HEK293 (cell line): Measurements from ENCODE around the gene SEC61A2.

Source experiments
- BCL11A ChIP-seq: fragments of 450-650 bp; formaldehyde crosslinking; IDR thresholded peaks from 2 replicates; pipeline ENCODE4 v1.5.1; 2016; ENCODE audit warnings: low read depth, missing biosample characterization, missing genetic modification characterization
- EGR2 ChIP-seq: fragments of 450-650 bp; formaldehyde crosslinking; IDR thresholded peaks from 2 replicates; pipeline ENCODE4 v1.5.1; 2016; ENCODE audit warnings: low read depth, missing biosample characterization, missing genetic modification characterization
- GFI1B ChIP-seq: fragments of 450-650 bp; formaldehyde crosslinking; IDR thresholded peaks from 2 replicates; pipeline ENCODE4 v1.5.1; 2016; ENCODE audit warnings: missing biosample characterization, missing genetic modification characterization
- HOXD13 ChIP-seq: sonication (generic); formaldehyde crosslinking; IDR thresholded peaks from 2 replicates; pipeline ENCODE4 v1.8.0; 2022; ENCODE audit warnings: missing genetic modification reagents, borderline replicate concordance
- MZF1 ChIP-seq: fragments of 450-650 bp; formaldehyde crosslinking; IDR thresholded peaks from 2 replicates; pipeline ENCODE4 v1.5.1; 2017; ENCODE audit warnings: missing biosample characterization, missing genetic modification characterization, borderline replicate concordance
- PRDM1 ChIP-seq: fragments of 450-650 bp; formaldehyde crosslinking; IDR thresholded peaks from 2 replicates; pipeline ENCODE4; 2016; ENCODE audit warnings: missing biosample characterization, missing genetic modification characterization
- SP2 ChIP-seq: fragments of 450-650 bp; formaldehyde crosslinking; IDR thresholded peaks from 2 replicates; pipeline ENCODE4 v1.5.1; 2016; ENCODE audit warnings: missing biosample characterization, missing genetic modification characterization
- ZNF121 ChIP-seq: fragments of 450-650 bp; formaldehyde crosslinking; IDR thresholded peaks from 2 replicates; pipeline ENCODE4 v1.5.1; 2016; ENCODE audit warnings: missing biosample characterization, missing genetic modification characterization
- ZNF214 ChIP-seq: fragments of 450-650 bp; formaldehyde crosslinking; IDR thresholded peaks from 2 replicates; pipeline ENCODE4 v1.5.1; 2017; ENCODE audit warnings: missing biosample characterization, mild to moderate bottlenecking, missing genetic modification characterization, borderline replicate concordance
- ZNF223 ChIP-seq: fragments of 450-650 bp; formaldehyde crosslinking; IDR thresholded peaks from 2 replicates; pipeline ENCODE4 v1.5.1; 2016; ENCODE audit warnings: missing biosample characterization, missing genetic modification characterization
- ZNF292 ChIP-seq: fragments of 450-650 bp; formaldehyde crosslinking; IDR thresholded peaks from 2 replicates; pipeline ENCODE4 v1.5.1; 2016; ENCODE audit warnings: low read depth, missing biosample characterization, missing genetic modification characterization, borderline replicate concordance
- ZNF366 ChIP-seq: fragments of 450-650 bp; formaldehyde crosslinking; conservative IDR thresholded peaks from 2 replicates; pipeline ENCODE4 v1.5.1; 2016; ENCODE audit warnings: missing biosample characterization, missing genetic modification characterization
- ZNF404 ChIP-seq: fragments of 450-650 bp; formaldehyde crosslinking; IDR thresholded peaks from 2 replicates; pipeline ENCODE4 v1.5.1; 2017; ENCODE audit warnings: missing biosample characterization, missing genetic modification characterization
- ZNF473 ChIP-seq: fragments of 450-650 bp; formaldehyde crosslinking; IDR thresholded peaks from 2 replicates; pipeline ENCODE4 v1.5.1; 2017; ENCODE audit warnings: missing biosample characterization, missing genetic modification characterization
- ZNF501 ChIP-seq: fragments of 450-650 bp; formaldehyde crosslinking; IDR thresholded peaks from 2 replicates; pipeline ENCODE4 v1.5.1; 2016; ENCODE audit warnings: missing biosample characterization, missing genetic modification characterization
- ZNF514 ChIP-seq: fragments of 450-650 bp; formaldehyde crosslinking; IDR thresholded peaks from 2 replicates; pipeline ENCODE4 v1.5.1; 2016; ENCODE audit warnings: missing biosample characterization, missing genetic modification characterization
- ZNF548 ChIP-seq: fragments of 450-650 bp; formaldehyde crosslinking; IDR thresholded peaks from 2 replicates; pipeline ENCODE4 v1.5.1; 2016; ENCODE audit warnings: missing biosample characterization, missing genetic modification characterization
- ZNF571 ChIP-seq: fragments of 450-650 bp; formaldehyde crosslinking; IDR thresholded peaks from 2 replicates; pipeline ENCODE4 v1.5.0; 2017; ENCODE audit warnings: missing biosample characterization, missing genetic modification characterization
- ZNF654 ChIP-seq: fragments of 450-650 bp; formaldehyde crosslinking; IDR thresholded peaks from 2 replicates; pipeline ENCODE4 v1.5.1; 2016; ENCODE audit warnings: low read depth, missing biosample characterization, missing genetic modification characterization
- ZNF707 ChIP-seq: fragments of 450-650 bp; formaldehyde crosslinking; IDR thresholded peaks from 2 replicates; pipeline ENCODE4 v1.5.1; 2016; ENCODE audit warnings: missing biosample characterization, missing genetic modification characterization
- ZNF747 ChIP-seq: fragments of 450-650 bp; formaldehyde crosslinking; IDR thresholded peaks from 2 replicates; pipeline ENCODE4 v1.5.1; 2016; ENCODE audit warnings: missing biosample characterization, missing genetic modification characterization
- ZNF843 ChIP-seq: fragments of 450-650 bp; formaldehyde crosslinking; IDR thresholded peaks from 2 replicates; pipeline ENCODE4 v1.5.1; 2016; ENCODE audit warnings: missing biosample characterization, missing genetic modification characterization
- ZSCAN30 ChIP-seq: fragments of 450-650 bp; IDR thresholded peaks from 2 replicates; pipeline ENCODE4 v1.5.1; 2018; ENCODE audit warnings: missing biosample characterization, mild to moderate bottlenecking, missing genetic modification characterization, moderate library complexity
- ZXDB ChIP-seq: fragments of 450-650 bp; formaldehyde crosslinking; IDR thresholded peaks from 2 replicates; pipeline ENCODE4 v1.5.1; 2016; ENCODE audit warnings: missing biosample characterization, missing genetic modification characterization
- TF ChIP-seq, protein P1 (sequence below): fragments of 450-650 bp; formaldehyde crosslinking; IDR thresholded peaks from 2 replicates; pipeline ENCODE4 v1.5.1; 2016; ENCODE audit warnings: missing biosample characterization, missing genetic modification characterization
- TF ChIP-seq, protein P2 (sequence below): fragments of 450-650 bp; formaldehyde crosslinking; IDR thresholded peaks from 2 replicates; pipeline ENCODE4 v1.5.1; 2017; ENCODE audit warnings: missing biosample characterization, missing genetic modification characterization
- TF ChIP-seq, protein P3 (sequence below): fragments of 450-650 bp; formaldehyde crosslinking; IDR thresholded peaks from 2 replicates; pipeline ENCODE4 v1.5.1; 2017; ENCODE audit warnings: missing biosample characterization, missing genetic modification characterization
- TF ChIP-seq, protein P4 (sequence below): fragments of 450-650 bp; formaldehyde crosslinking; IDR thresholded peaks from 2 replicates; pipeline ENCODE4 v1.5.1; 2016; ENCODE audit warnings: missing biosample characterization, missing genetic modification characterization
- TF ChIP-seq, protein P5 (sequence below): fragments of 450-650 bp; IDR thresholded peaks from 2 replicates; pipeline ENCODE4 v1.5.1; 2018; ENCODE audit warnings: missing biosample characterization, missing genetic modification characterization
- TF ChIP-seq, protein P6 (sequence below): fragments of 450-650 bp; formaldehyde crosslinking; IDR thresholded peaks from 2 replicates; pipeline ENCODE4 v1.5.1; 2016; ENCODE audit warnings: missing biosample characterization, missing genetic modification characterization
- TF ChIP-seq, protein P7 (sequence below): fragments of 450-650 bp; formaldehyde crosslinking; IDR thresholded peaks from 2 replicates; pipeline ENCODE4 v1.5.1; 2016; ENCODE audit warnings: missing biosample characterization, missing genetic modification characterization

Gene SEC61A2

DNA sequence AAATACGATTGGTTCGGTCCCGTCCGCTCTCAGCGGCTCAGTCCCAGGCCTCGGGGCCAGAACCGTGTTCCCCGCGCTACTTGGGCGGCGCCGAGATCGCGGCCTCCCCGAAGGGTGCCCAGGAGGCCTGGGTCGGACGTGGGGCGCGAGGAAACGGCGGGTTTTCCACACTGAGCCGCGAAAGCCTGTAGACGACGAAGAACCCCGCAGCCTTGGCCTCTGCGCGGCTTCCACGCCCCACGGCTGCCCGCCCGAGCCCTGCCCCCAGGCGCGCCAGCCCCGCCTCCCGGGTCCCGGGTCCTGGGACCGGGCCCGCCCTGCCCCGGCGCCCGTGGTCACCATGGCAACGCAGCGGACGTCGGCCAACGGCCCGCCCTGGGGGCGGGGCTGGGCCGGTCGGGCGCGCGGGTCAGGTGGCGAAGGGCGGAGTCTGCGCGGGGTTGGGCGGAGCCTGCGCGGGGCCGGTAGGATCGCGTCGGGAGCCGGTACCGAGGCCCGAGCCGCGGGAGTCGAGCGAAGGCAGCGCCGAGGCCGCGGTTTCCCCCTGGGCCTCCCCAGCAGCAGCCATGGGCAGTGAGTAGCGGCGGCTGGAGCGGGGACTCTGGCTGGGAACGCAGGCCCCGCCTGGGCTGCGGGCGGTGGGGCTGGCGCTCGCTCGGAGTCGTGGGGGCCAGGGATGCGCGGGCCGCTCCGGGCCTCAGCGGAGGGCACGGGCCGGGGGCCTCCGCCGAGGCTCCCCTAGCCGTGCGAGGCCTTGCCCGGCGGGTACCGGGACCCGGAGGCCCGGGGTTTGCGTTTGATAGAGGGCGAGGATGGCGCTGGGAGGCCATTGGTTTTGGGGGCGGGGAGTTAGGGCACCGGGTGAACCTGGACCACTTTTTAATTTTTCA, at the start of gene SEC61A2 (continued):
- no peak for TF ChIP-seq ZNF214 (tag by site-specific recombination)
- TF ChIP-seq, protein P1, sequence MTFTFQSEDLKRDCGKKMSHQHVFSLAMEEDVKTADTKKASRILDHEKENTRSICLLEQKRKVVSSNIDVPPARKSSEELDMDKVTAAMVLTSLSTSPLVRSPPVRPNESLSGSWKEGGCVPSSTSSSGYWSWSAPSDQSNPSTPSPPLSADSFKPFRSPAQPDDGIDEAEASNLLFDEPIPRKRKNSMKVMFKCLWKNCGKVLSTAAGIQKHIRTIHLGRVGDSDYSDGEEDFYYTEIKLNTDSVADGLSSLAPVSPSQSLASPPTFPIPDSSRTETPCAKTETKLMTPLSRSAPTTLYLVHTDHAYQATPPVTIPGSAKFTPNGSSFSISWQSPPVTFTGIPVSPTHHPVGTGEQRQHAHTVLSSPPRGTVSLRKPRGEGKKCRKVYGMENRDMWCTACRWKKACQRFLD, result no peak
- TF ChIP-seq, protein P2, sequence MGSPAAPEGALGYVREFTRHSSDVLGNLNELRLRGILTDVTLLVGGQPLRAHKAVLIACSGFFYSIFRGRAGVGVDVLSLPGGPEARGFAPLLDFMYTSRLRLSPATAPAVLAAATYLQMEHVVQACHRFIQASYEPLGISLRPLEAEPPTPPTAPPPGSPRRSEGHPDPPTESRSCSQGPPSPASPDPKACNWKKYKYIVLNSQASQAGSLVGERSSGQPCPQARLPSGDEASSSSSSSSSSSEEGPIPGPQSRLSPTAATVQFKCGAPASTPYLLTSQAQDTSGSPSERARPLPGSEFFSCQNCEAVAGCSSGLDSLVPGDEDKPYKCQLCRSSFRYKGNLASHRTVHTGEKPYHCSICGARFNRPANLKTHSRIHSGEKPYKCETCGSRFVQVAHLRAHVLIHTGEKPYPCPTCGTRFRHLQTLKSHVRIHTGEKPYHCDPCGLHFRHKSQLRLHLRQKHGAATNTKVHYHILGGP (tag by site-specific recombination), result no peak
- TF ChIP-seq ZNF747, result no peak
- no peak for TF ChIP-seq ZNF366
- TF ChIP-seq, protein P3, sequence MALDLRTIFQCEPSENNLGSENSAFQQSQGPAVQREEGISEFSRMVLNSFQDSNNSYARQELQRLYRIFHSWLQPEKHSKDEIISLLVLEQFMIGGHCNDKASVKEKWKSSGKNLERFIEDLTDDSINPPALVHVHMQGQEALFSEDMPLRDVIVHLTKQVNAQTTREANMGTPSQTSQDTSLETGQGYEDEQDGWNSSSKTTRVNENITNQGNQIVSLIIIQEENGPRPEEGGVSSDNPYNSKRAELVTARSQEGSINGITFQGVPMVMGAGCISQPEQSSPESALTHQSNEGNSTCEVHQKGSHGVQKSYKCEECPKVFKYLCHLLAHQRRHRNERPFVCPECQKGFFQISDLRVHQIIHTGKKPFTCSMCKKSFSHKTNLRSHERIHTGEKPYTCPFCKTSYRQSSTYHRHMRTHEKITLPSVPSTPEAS (tag by site-specific recombination), result no peak
- TF ChIP-seq ZNF654, result no peak
- TF ChIP-seq ZNF292 (tag by site-specific recombination), result no peak
- TF ChIP-seq GFI1B, result no peak
- no peak for TF ChIP-seq HOXD13 (CRISPR knock-in tag)
- no peak; the same call in 1 of the 2 replicates for TF ChIP-seq ZNF501 (tag by site-specific recombination)
- TF ChIP-seq ZNF571 (tag by site-specific recombination), result no peak
- TF ChIP-seq SP2 (tag by site-specific recombination), result peak; percentile 62
- no peak for TF ChIP-seq MZF1 (tag by site-specific recombination)
- TF ChIP-seq, protein P4, sequence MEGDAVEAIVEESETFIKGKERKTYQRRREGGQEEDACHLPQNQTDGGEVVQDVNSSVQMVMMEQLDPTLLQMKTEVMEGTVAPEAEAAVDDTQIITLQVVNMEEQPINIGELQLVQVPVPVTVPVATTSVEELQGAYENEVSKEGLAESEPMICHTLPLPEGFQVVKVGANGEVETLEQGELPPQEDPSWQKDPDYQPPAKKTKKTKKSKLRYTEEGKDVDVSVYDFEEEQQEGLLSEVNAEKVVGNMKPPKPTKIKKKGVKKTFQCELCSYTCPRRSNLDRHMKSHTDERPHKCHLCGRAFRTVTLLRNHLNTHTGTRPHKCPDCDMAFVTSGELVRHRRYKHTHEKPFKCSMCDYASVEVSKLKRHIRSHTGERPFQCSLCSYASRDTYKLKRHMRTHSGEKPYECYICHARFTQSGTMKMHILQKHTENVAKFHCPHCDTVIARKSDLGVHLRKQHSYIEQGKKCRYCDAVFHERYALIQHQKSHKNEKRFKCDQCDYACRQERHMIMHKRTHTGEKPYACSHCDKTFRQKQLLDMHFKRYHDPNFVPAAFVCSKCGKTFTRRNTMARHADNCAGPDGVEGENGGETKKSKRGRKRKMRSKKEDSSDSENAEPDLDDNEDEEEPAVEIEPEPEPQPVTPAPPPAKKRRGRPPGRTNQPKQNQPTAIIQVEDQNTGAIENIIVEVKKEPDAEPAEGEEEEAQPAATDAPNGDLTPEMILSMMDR, result no peak
- TF ChIP-seq, protein P5, sequence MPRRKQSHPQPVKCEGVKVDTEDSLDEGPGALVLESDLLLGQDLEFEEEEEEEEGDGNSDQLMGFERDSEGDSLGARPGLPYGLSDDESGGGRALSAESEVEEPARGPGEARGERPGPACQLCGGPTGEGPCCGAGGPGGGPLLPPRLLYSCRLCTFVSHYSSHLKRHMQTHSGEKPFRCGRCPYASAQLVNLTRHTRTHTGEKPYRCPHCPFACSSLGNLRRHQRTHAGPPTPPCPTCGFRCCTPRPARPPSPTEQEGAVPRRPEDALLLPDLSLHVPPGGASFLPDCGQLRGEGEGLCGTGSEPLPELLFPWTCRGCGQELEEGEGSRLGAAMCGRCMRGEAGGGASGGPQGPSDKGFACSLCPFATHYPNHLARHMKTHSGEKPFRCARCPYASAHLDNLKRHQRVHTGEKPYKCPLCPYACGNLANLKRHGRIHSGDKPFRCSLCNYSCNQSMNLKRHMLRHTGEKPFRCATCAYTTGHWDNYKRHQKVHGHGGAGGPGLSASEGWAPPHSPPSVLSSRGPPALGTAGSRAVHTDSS (tag by site-specific recombination), result no peak
- TF ChIP-seq ZNF121 (tag by site-specific recombination), result no peak
- no peak for TF ChIP-seq ZNF223 (tag by site-specific recombination)
- TF ChIP-seq, protein P6, sequence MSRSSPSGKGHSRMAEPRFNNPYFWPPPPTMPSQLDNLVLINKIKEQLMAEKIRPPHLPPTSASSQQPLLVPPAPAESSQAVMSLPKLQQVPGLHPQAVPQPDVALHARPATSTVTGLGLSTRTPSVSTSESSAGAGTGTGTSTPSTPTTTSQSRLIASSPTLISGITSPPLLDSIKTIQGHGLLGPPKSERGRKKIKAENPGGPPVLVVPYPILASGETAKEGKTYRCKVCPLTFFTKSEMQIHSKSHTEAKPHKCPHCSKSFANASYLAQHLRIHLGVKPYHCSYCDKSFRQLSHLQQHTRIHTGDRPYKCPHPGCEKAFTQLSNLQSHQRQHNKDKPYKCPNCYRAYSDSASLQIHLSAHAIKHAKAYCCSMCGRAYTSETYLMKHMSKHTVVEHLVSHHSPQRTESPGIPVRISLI (tag by site-specific recombination), result peak; percentile 6; the same call in 1 of the 2 replicates
- TF ChIP-seq EGR2, result no peak
- TF ChIP-seq ZNF843 (tag by site-specific recombination), result no peak; the same call in 1 of the 2 replicates
- TF ChIP-seq ZNF473 (tag by site-specific recombination), result no peak
- TF ChIP-seq PRDM1 (tag by site-specific recombination), result no peak
- no peak for TF ChIP-seq ZNF514
- TF ChIP-seq ZSCAN30 (tag by site-specific recombination), result peak; percentile 55; the same call in 1 of the 2 replicates
- TF ChIP-seq ZNF404, result no peak
- no peak for TF ChIP-seq BCL11A
- no peak for TF ChIP-seq ZXDB
- TF ChIP-seq ZNF548 (tag by site-specific recombination), result no peak
- TF ChIP-seq, protein P7, sequence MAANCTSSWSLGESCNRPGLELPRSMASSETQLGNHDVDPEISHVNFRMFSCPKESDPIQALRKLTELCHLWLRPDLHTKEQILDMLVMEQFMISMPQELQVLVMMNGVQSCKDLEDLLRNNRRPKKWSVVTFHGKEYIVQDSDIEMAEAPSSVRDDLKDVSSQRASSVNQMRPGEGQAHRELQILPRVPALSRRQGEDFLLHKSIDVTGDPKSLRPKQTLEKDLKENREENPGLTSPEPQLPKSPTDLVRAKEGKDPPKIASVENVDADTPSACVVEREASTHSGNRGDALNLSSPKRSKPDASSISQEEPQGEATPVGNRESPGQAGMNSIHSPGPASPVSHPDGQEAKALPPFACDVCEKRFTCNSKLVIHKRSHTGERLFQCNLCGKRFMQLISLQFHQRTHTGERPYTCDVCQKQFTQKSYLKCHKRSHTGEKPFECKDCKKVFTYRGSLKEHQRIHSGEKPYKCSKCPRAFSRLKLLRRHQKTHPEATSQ (tag by site-specific recombination), result no peak
- TF ChIP-seq ZNF707 (tag by site-specific recombination), result no peak
